Epithelial cell of esophagus (primary cell): ENCODE results near the gene NYAP1.

Experiments used
- DNase-seq: peaks from one replicate; pipeline ENCODE4 v3.0.0; 2010; ENCODE audit warnings: low read depth
- H3K4me3 ChIP-seq: 2 replicates; pipeline ENCODE4 v1.5.1; 2011; ENCODE audit warnings: mild to moderate bottlenecking, low read length, control low read depth
- CTCF ChIP-seq: IDR thresholded peaks from 2 replicates; pipeline ENCODE4 v1.5.1; 2011; ENCODE audit warnings: low read depth, mild to moderate bottlenecking, low read length, control low read depth, inconsistent platforms; ENCODE audit not compliant: insufficient read depth; ENCODE audit errors: missing control alignments

Gene NYAP1

GRCh38 chr7:100506356-100506923 lies 22.7 kb downstream of the NYAP1 start:
- H3K4me3 ChIP-seq = no peak overlapping the region
- no peak for TF ChIP-seq CTCF
- no peak for DNase-seq

- no peak overlapping the region for H3K4me3 ChIP-seq
- TF ChIP-seq CTCF = no peak
- DNase-seq = peak; percentile 99
Measured at GRCh38 chr7:100509231-100509630, 25.5 kb downstream of the NYAP1 start.

DNA sequence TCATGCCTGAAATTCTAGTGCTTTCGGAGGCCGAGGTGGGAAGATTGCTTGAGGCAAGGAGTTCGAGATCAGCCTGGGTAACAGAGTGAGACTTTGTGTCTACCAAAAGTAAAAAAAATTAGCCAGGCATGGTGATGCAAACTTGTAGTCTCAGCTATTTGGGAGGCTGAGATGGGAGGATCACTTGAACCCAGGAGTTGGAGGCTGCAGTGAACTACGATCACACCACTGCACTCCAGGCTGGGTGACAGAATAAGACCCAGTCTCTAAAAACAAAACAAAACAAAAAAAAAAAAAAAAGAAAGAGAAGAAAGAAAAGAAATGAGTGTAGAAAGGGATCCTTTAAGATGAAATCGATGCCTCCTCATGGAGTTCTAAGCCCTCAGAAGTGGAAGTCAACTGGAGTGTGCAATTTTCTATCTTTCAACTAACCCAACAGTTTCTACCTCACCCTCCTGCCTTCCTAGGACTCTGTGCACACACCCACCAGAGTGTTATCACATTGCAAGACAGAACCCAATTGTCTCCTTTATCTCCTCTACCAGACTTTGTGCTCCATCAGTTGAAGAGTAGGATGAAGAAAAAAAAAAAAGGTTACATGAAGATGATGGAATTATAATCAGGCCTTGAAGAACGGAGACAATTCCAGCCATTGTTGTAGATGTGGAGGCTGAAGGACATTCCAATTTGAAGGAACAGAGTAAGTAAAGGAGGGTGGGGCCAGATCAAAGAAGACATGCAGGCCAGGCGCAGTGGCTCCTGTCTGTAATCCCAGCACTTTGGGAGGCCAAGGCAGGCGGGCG lies 26.9 kb downstream of the NYAP1 start:
- no peak for DNase-seq
- H3K4me3 ChIP-seq = no peak overlapping the region
- TF ChIP-seq CTCF = no peak

DNA sequence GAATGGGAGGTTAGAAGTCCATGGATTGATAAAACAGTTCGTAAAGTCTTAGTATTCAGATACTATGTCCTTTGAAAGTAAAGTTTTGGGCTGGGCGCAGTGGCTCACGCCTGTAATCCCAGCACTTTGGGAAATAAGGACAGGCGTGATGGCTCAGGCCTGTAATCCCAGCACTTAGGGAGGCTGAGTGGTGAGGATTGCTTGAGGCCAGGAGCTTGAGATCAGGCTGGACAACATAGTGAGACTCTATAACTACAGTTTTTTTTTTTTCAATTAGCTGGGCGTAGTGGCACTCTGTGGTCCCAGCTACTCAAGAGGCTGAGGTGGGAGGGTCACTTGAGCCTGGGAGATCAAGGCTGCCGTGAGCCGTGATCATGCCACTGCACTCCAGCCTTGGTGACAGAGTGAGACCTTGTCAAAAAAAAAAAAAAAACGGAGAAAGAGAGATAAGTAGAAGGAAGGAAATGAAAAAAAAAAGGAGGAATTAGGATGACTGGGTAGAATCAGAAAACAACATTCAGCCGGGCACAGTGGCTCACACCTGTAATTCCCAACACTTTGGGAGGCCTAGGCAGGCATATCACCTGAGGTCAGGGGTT lies 29.6 kb downstream of the NYAP1 start:
- H3K4me3 ChIP-seq = no peak overlapping the region
- DNase-seq = no peak
- no peak for TF ChIP-seq CTCF

- no peak for TF ChIP-seq CTCF
- H3K4me3 ChIP-seq = no peak overlapping the region
- peak; percentile 46 for DNase-seq
Measured at GRCh38 chr7:100515072-100515532, 31.4 kb downstream of the NYAP1 start.

DNA sequence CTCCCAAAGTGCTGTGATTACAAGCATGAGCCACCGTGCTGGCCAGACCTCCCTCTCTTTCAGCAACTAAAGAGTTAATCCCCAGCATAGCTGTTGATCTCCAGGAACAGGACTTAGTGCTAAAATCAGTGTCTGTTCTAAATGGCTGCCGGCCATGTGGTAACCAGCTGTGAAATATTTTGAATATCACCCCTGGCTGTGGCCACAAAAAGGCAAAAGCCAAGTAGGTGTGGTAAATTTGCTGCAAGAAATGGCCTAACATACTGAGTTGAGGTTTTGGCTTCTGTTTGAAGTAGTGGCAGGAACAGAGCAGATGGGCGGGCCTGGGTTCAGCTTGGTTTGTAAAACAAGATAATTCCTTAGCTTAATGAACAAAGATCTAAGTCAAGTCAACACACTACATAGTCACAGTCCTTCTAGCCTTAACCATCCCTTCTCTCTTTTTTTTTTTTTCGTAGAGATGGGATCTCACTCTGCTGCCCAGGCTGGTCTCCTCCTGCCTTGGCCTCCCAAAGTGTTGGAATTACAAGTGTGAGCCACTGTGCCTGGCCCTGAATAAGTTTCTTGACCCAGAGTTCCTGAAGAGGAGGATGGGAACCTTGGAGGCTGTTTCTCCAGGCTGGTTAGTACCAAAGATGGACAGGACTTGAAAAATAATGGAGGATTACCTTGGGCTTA lies 32.5 kb downstream of the NYAP1 start:
- H3K4me3 ChIP-seq = no peak overlapping the region
- TF ChIP-seq CTCF = no peak
- DNase-seq = no peak
